GM19099 (cell line): ENCODE data around the gene ANKRD26.

Source experiments
- POLR2A ChIP-seq: IDR thresholded peaks from 3 replicates; pipeline ENCODE4 v1.6.1; 2011; ENCODE audit warnings: low read depth; ENCODE audit not compliant: insufficient read length; ENCODE audit errors: extremely low read depth

ANKRD26 gene

GRCh38 chr10:26962835-26963234, 137.5 kb downstream of the ANKRD26 start:
- TF ChIP-seq POLR2A: no peak

- no peak for TF ChIP-seq POLR2A
Measured at GRCh38 chr10:26960308-26960707, 140.0 kb downstream of the ANKRD26 start.

- no peak for TF ChIP-seq POLR2A
Measured at GRCh38 chr10:26959841-26960240, 140.5 kb downstream of the ANKRD26 start.
